IPS-NIHi7 (cell line): ENCODE data around the gene SPTSSB.

Experiments used
- DNase-seq: peaks from one replicate; pipeline ENCODE4 v3.0.0; 2012; ENCODE audit warnings: mixed read lengths; ENCODE audit errors: extremely low spot score

Gene SPTSSB

GRCh38 chr3:161392853-161393252, 21.5 kb upstream of the SPTSSB start:
- DNase-seq: no peak

DNA sequence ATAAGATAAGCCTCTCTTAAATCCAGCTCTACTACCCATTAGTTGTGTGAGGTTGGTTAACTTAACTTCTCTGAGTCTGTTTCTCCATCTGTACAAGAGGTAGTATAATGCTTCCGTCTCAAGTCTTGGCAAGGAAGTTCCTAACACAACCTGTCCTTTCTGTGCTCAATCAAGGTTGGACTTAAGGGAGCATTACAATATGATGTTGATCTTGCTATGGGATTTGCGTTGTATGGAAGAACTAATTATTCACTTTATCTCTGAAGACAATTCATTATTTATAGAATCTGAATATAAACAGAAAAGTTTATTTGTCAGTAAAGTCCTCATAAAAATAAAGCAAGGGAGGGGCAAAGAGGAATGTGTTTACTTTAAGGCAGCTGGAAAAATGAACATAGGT, 18.9 kb upstream of the SPTSSB start:
- DNase-seq: no peak

- no peak for DNase-seq
These were observed 18.2 kb upstream of the SPTSSB start for GRCh38 chr3:161389445-161390035.

GRCh38 chr3:161388855-161389254, 17.5 kb upstream of the SPTSSB start:
- no peak for DNase-seq

- no peak for DNase-seq
These were observed 15.9 kb upstream of the SPTSSB start for GRCh38 chr3:161386991-161387770.

DNA sequence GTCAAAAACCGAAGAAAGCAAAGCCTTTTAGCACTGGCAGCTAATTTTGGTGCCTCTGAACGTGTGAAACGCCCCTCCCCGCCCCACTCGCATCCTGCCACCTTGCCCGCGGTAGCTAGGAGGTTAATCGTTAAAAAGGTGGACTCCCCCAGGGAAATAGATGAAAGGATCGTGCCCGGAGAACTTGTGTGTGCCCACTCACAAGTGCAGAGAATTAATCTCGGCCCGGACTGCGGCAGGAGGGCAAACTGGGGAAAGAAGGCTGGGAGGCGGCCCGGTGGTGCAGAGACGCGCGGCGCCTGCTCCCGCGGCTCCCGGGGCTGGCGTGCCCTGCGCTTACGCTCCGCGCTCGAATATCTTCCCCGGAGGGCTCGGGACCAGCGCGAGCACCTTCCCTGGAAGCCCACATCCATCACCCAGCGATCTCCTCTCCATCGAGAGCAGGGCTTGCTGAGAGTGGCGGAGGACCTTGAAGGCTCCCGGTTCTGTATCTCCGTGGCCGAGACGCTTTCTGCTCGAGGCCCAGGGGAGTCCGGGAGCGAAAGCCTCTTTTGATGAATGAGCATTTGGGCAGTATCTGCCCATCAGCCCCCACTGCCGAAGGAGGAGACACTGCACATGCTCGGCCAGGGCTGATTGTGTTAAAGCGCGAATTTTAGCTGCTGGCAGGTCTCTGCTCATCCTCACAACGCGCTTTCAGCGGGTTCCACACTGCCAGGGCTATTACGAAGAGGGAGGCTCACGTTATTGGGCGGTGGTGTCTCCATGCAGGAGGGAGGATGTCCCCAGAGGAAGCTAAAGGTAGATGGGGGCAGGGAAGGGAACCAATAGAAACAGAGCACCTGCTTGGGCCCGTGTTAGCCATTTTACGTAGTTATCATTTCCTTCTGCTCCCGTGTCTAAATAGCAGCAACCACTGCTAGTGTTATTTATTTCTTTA, 1.3 kb upstream of the SPTSSB start:
- DNase-seq: peak; percentile 58

- DNase-seq: no peak
These were observed 1.8 kb downstream of the SPTSSB start for GRCh38 chr3:161369531-161369930.

GRCh38 chr3:161366094-161366493, 5.2 kb downstream of the SPTSSB start:
- DNase-seq: no peak

- no peak for DNase-seq
These were observed 12.8 kb downstream of the SPTSSB start for GRCh38 chr3:161358488-161358887.

GRCh38 chr3:161356287-161356686, 15.0 kb downstream of the SPTSSB start:
- no peak for DNase-seq

DNA sequence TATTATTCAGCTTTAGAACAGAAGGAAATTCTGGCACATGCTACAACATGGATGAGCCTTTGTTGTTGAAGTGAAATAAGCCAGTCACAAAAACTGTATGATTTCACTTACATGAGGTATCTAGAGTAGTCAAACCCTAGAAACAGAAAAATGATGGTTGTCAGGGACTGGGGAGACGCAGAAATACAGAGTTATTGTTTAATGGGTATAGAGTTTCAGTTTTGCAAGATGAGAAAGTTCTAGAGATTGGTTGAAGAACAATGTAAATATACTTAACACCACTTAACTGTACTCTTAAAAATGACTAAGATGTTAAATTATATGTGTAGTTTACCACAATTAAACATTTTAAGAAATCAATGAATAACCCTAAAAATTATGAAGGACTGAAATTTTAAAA, 15.8 kb downstream of the SPTSSB start:
- DNase-seq: no peak

DNA sequence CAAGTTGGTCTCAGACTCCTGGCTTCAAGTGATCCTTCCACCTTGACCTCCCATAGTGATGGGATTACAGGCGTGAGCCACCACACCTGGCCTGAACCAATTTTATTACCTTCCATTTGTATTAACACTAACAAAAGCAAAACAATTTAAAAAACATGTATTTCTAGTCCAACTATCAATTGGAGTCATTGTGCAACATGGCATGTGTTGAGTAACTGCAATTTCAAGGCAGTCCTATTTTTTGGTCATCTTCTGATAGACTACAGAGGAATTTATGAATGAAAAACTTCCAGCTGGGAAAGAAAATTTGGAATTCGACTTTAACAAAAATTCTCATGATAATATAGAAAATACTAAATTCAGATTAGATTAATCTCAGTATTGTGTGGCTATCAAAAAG, 16.8 kb downstream of the SPTSSB start:
- DNase-seq: no peak

DNA sequence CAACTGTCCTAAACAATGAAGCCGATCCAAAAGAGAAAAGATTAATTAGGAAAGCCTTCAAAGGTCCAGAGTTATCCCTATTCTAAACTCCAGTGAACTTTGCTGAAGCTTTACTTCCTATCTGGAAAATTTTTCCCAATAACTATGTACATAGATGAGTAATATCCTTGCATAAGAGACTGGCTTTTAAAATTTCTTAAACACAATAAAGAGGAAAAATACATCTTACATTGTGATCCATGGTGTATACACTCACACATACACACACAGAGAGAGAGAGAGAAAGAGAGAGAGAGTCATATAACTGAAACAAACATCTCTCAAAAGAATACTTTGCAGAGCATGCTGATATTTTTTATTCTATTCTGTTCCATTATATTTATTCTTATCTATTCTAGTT, 20.0 kb downstream of the SPTSSB start:
- no peak for DNase-seq

DNA sequence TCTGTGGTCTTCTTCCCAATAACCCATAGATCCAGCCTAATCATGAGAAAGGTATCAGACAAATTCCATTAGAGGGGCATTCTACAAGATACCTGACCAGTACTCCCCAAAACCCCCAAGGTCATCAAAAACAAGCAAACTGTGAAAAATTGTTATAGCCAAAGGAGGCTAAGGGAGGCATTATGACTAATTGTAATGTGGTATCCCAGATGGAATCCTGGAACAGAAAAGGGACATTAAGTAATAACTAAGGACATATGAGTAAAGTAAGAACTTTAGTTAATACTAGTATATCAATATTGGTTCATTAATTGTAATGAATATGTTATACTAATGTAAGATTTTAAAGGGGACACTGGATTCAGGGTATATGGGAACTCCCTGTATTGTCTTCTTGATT, 20.4 kb downstream of the SPTSSB start:
- DNase-seq: no peak

GRCh38 chr3:161349529-161350312, 21.6 kb downstream of the SPTSSB start:
- peak; percentile 17 for DNase-seq

GRCh38 chr3:161348796-161349400, 22.4 kb downstream of the SPTSSB start:
- DNase-seq: no peak

- no peak for DNase-seq
These were observed 23.6 kb downstream of the SPTSSB start for GRCh38 chr3:161347726-161348125.

DNA sequence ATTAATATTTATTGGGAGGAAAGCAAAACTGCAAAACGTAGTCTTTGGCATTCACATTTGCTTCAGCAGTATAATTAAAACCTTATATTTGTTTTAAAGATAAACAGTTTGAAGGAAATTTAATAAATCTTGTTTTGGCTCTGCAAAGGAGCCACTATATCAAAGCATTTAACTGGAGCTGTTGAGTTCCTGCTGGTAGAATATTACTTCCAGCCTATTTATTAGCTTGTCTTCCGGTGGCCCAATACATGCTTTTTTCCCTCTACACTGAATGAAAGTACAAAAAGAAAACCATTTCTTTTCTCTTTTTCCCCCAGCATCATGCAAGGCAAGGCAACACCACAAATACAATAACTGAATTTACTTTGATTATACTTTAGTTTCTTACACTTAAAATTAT, 26.3 kb downstream of the SPTSSB start:
- no peak for DNase-seq

- DNase-seq: no peak
These were observed 27.3 kb downstream of the SPTSSB start for GRCh38 chr3:161343986-161344385.

DNA sequence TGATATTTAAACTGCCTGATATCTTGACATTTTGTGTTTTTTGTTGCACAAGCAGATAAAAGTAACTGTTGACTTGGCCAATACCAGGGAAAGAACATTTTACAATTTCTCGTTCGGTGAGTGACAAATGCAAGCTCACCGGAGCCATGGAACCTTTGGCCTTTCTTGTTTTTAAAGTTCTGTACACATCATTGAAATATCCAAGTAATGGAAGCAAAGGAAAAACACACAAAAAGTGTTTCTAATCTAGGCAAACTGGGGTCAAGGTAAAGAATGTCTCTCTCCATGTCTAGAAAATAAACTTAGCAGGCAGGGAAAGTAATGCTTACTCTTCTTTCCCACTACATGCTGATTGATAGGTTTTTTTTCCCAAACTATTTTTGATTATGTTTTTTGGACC, 27.8 kb downstream of the SPTSSB start:
- DNase-seq: no peak

- DNase-seq: no peak
These were observed 28.7 kb downstream of the SPTSSB start for GRCh38 chr3:161342629-161343028.
